ENCODE results near the gene GNA12. TPM values are rescaled to one million over a fixed set of nuclear protein-coding genes. Genes with fewer than 3 reads are reported as not detected.

Gene GNA12
- total RNA-seq, 4 donors from 2014 or later, result 22.5 to 63.2 (median 35.1) TPM

DNA sequence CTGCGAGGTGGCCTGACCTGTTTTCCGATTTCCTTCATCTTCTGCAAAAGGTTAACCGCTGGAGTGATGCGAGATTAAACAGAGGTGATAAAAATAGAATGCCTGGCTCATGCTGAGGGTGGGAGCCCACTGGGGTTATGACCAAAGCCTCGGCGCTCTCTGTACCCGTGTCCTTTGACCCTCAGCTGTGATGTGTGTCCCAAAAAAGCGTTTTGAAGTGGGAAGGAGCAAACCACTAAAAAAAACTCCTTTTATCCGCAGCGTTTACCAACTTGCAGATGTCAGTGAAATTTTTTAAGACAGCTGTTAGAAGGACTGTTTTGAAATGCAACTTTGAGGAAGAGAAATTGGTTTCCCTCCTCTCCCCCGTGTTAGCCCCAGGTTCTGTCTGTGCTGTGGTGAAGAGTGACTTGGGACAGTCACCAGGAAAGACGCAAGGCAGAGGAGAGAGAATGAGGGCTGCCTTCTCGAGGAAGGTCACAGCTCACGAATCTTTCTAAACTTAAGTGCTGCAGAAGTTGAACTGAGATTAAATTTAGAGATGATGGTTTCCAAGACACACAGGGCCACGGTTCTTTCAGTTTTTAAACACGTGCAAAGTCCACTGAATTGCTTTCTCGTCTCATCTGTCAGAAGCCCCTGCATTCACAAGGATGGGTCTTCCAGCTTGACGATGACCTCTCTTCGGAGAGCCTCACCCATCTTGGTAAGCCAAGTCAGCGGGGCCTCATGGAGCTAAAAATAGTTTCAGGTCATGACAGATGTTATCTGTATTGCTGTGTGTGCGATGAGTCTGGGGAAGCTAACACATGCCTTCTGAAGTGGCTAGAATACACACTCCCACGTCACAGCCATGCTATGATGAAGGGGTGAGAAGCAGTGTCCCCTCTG, 128.5 kb downstream of the GNA12 start:
- Histone ChIP-seq H3K27ac (no peak overlapping the region), H3K4me1 (peaks cover 0 to 31% (median 7%) of the 10 kb centered on the region in 3 donors), H3K27me3 (no peaks in the 10 kb centered on the region), H3K36me3 (peaks cover 0 to 20% of the 10 kb centered on the region in 2 donors), H3K9me3 (no peaks in the 10 kb centered on the region), H3K4me3 (no peak overlapping the region)
- WGBS, 2 donors (ENCODE audit: low coverage in 1 of 2), result 44 to 74% methylated on average over 17 to 19 of the region's 22 CpGs
- ATAC-seq, result no peak
- TF ChIP-seq EP300 (IDR thresholded peaks at IDR 0.05), result no peak
- no peak for TF ChIP-seq POLR2A (IDR thresholded peaks at IDR 0.05)
- no peak for TF ChIP-seq POLR2AphosphoS5 (IDR thresholded peaks at IDR 0.05)
- TF ChIP-seq, protein P1, sequence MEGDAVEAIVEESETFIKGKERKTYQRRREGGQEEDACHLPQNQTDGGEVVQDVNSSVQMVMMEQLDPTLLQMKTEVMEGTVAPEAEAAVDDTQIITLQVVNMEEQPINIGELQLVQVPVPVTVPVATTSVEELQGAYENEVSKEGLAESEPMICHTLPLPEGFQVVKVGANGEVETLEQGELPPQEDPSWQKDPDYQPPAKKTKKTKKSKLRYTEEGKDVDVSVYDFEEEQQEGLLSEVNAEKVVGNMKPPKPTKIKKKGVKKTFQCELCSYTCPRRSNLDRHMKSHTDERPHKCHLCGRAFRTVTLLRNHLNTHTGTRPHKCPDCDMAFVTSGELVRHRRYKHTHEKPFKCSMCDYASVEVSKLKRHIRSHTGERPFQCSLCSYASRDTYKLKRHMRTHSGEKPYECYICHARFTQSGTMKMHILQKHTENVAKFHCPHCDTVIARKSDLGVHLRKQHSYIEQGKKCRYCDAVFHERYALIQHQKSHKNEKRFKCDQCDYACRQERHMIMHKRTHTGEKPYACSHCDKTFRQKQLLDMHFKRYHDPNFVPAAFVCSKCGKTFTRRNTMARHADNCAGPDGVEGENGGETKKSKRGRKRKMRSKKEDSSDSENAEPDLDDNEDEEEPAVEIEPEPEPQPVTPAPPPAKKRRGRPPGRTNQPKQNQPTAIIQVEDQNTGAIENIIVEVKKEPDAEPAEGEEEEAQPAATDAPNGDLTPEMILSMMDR (IDR thresholded peaks at IDR 0.05), result no peak

DNA sequence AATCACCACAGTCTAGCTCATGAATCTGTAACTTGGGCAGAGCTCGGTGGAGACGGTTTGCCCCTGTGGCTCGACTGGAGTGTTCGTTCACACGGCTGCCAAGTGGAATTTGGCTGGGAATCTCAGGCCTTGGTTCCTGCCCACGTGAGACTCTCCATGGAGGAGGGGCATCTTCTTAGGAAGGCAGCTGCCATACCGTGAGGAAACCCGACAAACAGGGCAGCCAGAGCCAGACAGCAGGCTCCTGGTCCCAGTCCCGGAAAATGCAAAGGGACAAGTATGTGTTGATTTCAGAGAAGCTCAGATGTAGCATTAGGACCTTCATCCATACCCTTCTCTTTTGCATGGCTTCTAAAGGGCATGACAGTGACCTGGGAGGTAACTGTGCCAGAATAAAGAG, 129.5 kb downstream of the GNA12 start:
- H3K9me3 ChIP-seq, result no peaks in the 10 kb centered on the region
- H3K27me3 ChIP-seq, result no peaks in the 10 kb centered on the region
- WGBS, 2 donors (ENCODE audit: low coverage in 1 of 2), result 60 to 100% methylated on average over 1 of the region's 9 CpGs
- TF ChIP-seq POLR2AphosphoS5 (IDR thresholded peaks at IDR 0.05), result no peak
- TF ChIP-seq EP300 (IDR thresholded peaks at IDR 0.05), result no peak
- TF ChIP-seq, protein P1 (IDR thresholded peaks at IDR 0.05), result no peak
- no peak for TF ChIP-seq POLR2A (IDR thresholded peaks at IDR 0.05)
- no peak for ATAC-seq
- peaks cover 0 to 36% (median 12%) of the 10 kb centered on the region in 3 donors for H3K4me1 ChIP-seq
- H3K4me3 ChIP-seq, result no peak overlapping the region
- H3K27ac ChIP-seq, result no peak overlapping the region
- H3K36me3 ChIP-seq, result peaks cover 0 to 11% of the 10 kb centered on the region in 2 donors

DNA sequence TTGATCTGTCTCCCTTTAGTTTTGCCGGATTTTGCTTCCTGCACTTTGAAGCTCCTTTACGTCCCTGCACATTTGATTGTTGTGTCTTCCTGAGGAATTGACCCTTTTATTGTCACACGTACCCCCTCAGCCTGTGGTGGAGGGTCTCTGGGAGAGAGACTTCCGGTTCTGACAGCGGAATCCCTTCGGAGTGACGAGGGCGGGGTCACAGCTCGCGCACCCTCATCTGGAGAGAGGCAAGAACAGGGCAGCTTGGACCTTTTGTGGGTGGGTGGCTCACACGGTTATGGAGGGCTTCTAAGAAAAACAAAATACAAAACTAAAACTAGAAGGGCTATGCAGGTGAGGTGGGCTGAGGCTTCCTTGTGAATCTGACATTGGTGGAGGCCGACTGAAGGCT, 130.1 kb downstream of the GNA12 start:
- Histone ChIP-seq H3K27me3 (no peaks in the 10 kb centered on the region), H3K36me3 (peaks cover 0 to 6% of the 10 kb centered on the region in 2 donors), H3K4me1 (peaks cover 0 to 41% (median 14%) of the 10 kb centered on the region in 3 donors), H3K27ac (no peak overlapping the region), H3K9me3 (no peaks in the 10 kb centered on the region), H3K4me3 (no peak overlapping the region)
- TF ChIP-seq POLR2AphosphoS5 (IDR thresholded peaks at IDR 0.05) (no peak), EP300 (IDR thresholded peaks at IDR 0.05) (no peak), POLR2A (IDR thresholded peaks at IDR 0.05) (no peak)
- TF ChIP-seq, protein P1 (IDR thresholded peaks at IDR 0.05), result no peak
- no peak for ATAC-seq
- WGBS, 2 donors (ENCODE audit: low coverage in 1 of 2), result 100% methylated on average over 1 of the region's 12 CpGs

DNA sequence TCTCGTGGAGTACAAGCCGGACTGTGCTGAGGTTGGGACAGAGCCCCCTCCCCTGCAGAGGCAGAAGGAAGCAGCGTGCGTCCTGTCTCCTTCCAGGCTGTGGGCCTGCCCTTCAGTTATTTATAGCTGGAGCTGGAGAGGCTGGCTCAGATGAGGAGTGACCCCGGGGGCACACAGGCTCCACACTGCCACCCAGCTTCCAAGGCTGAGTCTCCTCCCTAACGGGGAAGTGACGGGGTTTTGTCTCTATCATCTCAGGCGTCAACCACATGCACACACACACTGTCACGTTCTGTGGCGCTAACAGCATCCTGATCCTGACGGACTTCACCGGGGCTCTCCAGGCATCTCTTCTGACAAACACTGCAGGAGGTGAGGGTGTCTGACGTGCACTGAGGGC, 130.7 kb downstream of the GNA12 start:
- no peaks in the 10 kb centered on the region for H3K27me3 ChIP-seq
- H3K36me3 ChIP-seq, result peaks cover 0 to 6% of the 10 kb centered on the region in 2 donors
- H3K27ac ChIP-seq, result no peak overlapping the region
- whole genome bisulfite sequencing, 2 donors (ENCODE audit: low coverage in 1 of 2), result 93% methylated on average over 6 of the region's 13 CpGs; no CpG with 5 or more reads in 1 of the 2 donors
- no peak for ATAC-seq
- H3K4me1 ChIP-seq, result peaks cover 0 to 41% (median 14%) of the 10 kb centered on the region in 3 donors
- TF ChIP-seq, protein P1 (IDR thresholded peaks at IDR 0.05), result no peak
- TF ChIP-seq POLR2A (IDR thresholded peaks at IDR 0.05) (no peak), EP300 (IDR thresholded peaks at IDR 0.05) (no peak), POLR2AphosphoS5 (IDR thresholded peaks at IDR 0.05) (no peak)
- H3K4me3 ChIP-seq, result no peak overlapping the region
- H3K9me3 ChIP-seq, result no peaks in the 10 kb centered on the region

Data from gastroesophageal sphincter (tissue), 4 donors.